NOMO-1 treated with DMSO at 0.1 percent for 48 hours (cell line): ENCODE measurements around the gene CDKN1A.
"Not testable (repeated sequence)": the region's sequence is repeated elsewhere in the genome, so short reads cannot be mapped to it uniquely, and the experiment has no call there.

Experiments
- DNase-seq: peaks from one replicate; lab custom pipeline; 2025; ENCODE audit not compliant: unreplicated experiment; lab: John Stamatoyannopoulos, UW

CDKN1A gene

DNA sequence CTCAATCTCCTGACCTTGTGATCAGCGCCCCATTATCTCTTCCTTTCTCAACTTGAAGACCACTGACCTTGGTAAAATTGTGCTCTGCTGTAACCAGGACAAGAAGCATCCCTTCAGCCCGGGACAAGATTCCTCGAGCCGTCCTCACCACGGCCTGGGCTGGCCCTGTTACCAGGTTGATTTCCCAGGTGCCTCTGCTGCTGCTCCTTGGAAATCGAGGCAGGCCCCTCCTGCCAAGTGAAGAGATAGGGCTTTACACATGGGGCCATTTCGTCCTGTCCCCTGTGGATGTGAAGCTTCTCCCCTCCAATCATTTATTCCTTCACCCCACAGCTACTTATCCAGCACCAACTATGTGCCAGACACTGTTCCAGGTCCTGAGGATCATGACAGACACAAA is 40.6 kb downstream of the CDKN1A start:
- no peak for DNase-seq

DNA sequence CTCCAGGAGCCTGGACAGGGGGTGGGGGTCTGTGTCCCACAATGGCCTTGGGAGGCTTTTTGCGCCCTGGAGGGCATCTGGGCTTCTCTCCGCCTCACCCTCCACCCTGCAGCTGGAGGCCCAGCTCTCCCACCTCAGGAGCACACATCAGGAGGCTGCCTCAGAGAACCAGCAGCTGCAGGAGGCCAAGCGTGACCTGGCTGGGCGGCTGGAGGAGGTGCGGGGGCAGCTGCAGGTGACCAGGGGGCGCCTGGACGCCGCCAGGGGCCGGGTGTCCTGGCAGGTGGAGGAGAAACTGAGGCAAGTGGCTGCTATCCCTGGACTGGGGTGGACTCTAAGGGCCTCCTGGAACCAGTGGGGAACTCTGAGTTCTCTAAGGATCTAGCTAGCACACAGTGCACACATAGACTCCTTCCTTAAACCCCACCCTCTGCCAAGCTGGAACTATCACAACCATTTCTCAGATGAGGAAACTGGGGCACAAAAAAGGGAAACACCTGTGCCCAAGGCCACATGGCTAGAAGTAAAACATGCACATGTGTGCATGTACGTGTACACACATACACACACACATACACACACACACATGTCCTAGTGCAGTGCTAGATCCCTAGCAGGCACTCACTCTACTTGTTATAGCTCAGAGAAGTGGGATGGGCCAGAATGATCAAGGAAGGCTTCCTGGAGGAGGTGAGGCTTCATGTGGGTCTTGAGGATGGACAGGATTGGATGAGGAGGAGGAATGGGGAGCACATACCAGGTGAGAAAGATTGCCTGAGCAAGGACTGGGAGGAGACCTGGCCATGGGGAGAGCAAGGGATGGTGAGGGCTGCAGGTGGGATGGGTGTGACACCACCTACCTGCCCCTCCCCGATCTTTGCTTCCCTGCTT is 42.0 kb downstream of the CDKN1A start:
- no peak for DNase-seq

DNA sequence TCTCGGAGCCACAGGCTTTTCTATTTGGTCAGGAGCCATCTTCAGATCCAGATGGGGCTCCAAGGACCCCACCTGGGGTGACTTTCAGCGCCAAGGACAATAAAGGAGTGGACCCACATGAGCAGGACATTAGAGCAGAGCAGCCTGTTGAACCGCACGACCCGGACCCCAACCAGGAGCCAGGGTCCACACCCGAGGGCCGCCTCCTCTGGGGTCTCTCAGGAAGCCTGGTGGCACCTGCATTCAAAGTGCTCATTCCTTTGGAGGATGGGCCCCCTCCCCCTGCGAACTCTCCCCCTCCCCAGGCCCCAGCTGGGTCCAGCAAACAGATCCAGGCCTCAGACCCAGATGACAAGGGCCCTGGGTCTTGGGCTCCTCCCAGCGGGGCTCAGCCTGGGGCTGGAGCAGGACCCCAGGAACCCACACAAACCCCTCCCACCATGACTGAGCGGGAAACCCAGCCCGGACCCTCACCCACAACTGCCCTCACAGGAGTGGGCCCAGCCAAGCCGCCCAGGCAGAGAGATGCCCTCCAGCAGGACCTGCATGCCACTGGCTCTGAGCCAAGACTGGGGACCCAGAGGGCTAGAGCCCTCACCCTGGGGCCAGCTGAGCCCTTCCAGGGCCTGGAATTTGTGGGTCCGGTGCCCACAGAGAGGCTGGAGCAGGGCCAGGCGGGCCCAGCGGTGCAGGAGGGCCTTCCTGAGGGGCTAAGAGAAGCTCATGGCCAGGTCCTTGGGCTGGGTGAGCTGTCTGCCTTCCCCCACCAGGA is 43.0 kb downstream of the CDKN1A start:
- no peak for DNase-seq

DNA sequence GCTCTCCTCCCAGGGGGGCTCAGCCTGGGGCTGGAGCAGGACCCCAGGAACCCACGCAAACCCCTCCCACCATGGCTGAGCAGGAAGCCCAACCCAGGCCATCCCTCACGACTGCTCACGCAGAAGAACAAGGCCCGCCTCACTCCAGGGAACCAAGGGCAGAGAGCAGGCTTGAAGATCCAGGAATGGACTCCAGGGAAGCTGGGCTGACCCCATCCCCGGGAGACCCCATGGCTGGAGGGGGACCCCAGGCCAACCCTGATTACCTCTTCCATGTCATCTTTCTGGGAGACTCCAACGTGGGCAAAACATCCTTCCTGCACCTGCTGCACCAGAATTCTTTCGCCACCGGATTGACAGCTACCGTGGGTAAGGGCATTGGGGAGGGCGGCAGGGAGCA is 43.9 kb downstream of the CDKN1A start:
- DNase-seq, result no peak

DNA sequence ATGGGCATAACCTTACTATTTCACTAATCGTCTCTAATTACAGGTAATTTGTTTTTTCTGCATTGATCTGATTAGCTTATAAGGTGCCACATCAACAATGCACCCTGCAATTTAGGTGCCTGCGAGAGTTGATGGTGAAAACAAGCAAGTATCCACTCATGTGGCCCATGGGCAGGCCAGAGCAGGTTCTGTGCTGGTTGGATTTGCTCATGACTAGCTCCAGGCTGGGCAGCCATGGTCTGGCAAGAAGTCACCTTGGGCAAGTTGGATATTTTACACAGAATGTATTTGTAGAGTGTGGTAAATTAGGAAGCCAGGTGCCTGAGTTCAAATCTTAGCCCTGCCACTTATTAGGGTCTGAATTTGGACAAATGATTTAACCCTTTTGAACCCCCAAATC is 44.4 kb downstream of the CDKN1A start:
- DNase-seq, result no peak

DNA sequence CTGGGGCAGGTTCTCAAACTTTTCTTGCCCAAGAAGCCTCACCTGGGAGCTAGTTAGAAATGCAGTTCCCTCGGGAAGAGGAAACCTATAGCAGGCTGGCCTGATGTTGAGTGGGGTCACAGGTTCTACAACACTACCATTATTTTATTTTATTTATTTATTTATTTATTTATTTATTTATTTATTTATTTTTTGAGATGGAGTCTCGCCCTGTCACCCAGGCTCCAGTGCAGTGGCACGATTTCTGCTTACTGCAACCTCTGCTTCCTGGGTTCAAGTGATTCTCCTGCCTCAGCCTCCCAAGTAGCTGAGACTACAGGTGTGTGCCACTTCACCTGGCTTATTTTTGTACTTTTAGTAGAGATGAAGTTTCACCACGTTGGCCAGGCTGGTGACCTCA is 45.5 kb downstream of the CDKN1A start:
- not testable (repeated sequence) for DNase-seq

DNA sequence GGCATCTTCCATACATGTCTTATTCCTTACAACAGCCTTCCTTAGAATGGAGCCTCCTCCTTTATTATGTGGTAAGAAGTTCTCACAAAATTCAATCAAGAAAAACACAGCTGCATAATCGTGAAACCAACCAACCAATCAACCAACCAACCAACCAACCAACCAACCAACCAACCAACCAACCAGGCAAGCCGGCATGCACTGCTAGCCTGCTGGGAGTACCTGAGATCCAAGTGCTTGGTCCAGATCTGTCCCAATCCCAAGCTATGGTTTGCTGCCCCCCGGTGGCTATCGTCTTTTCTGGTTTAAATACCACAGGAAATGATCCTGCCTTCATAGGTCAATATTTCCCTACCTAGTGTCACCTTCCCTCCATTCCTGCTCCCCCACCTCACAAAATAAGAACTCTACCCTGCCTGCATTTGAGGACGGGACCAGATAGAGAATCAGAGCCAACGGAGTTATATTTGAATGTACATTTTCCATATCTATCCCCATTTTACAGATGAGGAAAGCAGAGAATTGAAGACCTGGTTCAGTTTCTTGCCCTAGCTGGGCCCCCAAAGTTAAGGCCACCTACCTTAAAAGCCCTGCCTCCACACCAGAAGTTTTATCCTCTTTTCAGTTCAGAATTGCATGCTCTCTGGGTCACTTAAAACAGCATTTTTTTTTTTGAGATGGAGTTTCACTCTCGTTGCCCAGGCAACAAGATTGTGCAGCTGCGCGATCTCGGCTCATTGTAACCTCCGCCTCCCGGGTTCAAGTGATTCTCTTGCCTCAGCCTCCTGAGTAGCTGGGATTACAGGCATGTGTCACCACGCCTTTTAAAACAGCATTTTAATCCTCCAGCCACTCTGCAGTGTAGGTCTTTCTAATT is 46.2 kb downstream of the CDKN1A start:
- DNase-seq, result peak; percentile 18

DNA sequence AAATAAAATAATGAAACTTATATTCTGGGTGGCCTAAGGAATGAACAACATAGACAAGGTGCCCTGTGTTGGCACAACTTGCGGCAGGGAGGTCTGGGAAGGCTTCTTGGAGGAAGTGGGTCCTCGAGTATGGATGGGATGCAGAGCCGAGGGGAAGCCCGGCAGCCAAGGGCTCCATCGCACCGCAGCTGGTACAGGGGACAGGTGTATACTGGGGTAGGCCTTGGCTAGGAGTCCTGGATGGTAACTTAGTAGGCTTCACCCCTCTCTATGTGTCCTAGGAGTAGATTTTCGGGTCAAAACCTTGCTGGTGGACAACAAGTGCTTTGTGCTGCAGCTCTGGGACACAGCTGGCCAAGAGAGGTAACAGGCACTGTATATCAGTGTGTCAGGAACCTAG is 47.1 kb downstream of the CDKN1A start:
- DNase-seq, result no peak

DNA sequence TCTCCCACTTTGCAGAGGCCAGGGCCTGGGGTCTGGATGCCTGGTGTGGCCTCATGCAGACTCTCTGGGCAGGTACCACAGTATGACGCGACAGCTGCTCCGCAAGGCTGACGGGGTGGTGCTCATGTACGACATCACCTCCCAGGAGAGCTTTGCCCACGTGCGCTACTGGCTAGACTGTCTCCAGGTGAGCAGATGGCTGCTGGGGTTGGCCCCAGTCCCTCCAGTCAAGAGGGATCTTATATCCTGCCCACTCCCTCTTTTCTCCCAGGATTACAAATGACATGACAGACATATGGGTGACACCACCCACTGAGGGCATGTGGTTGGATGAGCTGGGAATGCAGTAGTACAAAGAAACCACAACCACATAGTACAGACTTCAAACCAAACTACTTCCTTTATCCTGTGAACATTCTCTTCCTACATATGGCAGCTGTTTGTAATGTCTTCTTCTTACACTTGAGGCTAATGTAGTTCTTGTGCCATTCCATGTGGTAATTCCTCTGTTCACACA is 49.0 kb downstream of the CDKN1A start:
- peak; percentile 44 for DNase-seq

DNA sequence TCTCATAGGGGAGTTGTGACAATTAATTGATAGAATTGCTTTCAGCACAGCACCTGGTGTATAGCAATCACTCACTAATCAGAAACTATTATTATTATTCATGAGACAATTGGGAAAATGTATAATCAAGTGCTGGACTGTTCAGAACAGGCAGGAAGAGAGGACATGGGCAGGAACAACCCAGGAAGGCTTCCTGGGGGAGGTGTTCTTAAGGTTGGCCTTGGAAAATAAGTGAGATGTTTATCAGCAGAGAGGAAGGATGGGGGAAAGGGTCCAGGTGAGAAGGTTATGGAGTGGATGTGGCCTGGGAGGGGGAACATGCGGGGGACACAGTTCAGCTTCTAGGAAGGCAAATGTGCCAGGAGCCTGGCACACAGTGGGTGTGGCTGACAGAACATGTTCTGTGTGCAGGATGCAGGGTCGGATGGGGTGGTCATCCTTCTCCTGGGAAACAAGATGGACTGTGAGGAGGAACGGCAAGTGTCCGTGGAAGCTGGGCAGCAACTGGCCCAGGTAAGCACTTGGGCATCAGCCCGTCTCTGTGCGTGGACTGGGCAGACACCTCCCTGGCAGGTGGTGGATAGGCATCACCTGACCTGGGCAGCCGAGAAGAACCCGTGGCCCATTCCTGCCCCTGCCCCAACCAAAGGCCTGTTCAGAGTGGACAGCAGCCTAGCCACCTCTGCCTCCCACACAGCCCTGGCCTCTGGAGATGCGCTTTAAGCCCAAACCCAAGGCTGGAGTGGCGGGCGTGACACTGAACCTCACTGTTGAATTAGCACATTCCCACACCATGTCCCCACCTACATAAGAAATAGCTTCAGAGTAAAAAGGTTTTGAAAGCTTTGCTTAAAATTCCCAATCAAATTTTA is 50.0 kb downstream of the CDKN1A start:
- no peak for DNase-seq

DNA sequence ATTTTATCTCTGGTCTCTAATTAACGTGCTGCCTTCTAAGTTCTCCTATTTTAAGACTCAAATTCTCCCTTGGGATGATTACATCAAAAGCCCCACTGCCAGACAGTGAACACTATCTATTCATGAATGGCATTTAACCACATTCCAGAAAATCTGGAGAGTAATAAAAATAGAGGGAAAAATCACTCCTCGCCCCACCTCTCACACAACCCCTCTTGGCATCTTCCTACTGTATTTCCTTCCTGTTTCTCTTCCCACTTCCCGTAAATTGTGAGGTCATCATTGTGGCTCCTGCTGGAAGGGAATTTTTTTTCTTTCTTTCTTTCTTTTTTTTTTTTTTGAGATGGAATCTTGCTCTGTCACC is 50.6 kb downstream of the CDKN1A start:
- DNase-seq, result no peak

DNA sequence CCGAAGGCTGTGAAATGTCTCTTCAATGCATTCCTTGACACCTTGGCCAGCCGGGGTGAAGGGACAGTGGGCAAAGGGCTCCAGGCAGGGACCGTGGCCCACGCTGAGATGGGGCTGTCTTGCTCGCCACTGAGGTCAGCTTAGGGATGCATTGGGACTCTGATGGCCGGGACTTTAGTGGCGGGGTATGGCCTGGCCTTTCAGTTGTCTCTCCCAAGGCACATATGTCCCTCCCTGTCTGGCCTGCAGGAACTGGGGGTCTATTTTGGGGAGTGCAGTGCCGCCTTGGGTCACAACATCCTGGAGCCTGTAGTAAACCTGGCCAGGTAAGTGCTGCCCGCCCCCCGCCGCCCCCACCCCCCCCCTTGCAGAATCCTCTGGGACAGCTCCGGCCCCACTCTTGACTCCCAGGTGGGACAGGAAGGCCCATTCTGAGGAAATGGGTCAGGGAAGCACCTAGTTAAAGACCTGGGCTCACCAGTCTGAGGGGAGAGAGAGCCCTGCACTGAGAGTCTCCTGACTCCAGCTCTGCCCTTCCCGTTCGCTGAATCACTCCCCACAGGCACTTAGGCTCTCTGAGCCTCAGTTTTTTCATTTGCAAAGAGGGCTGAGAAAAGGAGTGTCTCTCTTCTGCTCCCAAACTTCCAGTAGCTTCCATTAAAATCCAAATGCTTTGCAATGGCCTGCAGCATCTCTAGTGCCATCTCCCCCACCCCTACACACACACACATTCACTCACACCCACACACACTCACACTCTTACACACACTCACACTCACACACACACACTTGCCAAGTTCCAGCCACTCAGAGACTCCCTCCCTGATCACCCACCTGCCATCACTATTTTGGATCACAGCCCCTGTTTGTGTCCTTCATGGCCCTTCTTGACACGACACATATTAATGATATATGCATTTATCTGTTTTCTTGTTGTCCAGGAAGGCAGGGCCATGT is 52.2 kb downstream of the CDKN1A start:
- DNase-seq, result no peak

DNA sequence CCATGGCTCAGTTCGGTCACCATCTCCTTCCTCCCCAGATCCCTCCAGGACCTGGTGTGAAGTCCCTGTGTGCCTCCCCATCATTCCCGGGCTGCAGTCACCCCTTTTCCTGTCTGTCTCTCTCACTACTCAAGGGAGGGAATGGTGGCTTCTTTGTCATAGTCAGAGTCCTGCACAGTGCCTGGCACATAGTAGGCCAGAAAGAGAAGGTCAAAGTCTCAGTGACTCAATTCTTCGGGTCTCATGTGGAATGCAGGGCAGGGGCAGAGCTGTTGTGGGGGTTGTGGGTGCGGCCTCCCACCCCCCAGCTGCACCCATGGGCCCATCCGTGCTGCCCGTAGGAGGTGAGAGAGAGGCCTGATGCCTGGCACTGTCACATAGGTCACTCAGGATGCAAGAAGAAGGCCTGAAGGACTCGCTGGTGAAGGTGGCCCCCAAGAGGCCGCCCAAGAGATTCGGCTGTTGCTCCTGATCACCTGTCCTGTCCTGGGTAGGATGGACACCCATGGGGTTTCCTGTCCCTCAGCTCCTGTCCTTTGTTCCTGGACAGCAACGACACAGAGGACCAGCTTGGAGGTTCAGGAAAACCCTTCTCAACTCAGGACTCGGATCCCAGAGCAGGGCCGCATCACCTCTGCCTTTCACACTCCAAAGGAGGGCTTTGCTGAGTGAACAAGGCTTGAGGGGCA is 53.3 kb downstream of the CDKN1A start:
- no peak for DNase-seq

DNA sequence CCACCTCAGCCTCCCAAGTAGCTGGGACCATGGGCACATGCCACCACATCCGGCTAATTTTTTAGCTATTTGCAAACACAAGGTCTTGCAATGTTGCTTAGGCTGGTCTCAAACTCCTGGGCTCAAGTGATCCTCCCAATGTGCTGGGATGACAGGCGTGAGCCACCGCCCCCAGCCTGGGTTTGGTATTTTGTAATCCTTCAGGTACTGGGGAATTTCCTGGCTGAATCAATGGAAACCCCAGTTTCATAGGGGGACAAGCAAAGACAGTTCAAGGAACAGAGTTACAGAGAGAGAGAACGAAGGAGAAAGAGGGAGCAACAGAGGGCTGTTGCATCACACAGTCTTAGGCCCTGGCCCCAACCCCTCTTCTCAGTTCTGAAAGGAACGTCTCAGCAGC is 54.8 kb downstream of the CDKN1A start:
- no peak for DNase-seq

DNA sequence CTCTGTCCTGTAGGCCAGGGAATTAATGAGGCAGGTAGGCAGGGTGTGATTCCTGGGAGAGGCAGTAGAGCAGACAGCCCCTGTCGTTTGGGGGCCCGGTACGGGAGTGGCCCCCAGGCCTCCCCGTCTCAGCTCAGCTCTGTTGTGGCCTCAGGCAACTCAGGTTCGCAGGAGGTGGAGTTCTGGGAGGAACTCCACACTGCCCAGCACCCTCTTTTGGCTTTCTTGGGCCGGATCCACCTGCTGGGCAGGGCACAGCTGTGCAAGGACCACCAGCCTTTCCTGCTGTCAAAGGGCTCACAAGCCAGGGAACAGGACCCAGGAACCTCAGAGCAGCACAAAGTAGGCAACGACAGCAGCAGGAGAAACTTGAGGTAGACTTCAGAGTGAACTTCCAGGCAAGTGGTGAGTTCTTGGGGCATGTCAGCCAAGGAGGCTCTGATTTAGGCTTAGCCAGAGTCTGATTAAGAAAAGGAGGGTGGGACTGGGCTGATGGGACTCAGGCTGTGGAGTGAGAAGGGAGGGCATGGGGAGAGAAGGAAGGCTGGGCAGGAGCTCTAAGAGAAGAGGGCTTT is 56.1 kb downstream of the CDKN1A start:
- no peak for DNase-seq

DNA sequence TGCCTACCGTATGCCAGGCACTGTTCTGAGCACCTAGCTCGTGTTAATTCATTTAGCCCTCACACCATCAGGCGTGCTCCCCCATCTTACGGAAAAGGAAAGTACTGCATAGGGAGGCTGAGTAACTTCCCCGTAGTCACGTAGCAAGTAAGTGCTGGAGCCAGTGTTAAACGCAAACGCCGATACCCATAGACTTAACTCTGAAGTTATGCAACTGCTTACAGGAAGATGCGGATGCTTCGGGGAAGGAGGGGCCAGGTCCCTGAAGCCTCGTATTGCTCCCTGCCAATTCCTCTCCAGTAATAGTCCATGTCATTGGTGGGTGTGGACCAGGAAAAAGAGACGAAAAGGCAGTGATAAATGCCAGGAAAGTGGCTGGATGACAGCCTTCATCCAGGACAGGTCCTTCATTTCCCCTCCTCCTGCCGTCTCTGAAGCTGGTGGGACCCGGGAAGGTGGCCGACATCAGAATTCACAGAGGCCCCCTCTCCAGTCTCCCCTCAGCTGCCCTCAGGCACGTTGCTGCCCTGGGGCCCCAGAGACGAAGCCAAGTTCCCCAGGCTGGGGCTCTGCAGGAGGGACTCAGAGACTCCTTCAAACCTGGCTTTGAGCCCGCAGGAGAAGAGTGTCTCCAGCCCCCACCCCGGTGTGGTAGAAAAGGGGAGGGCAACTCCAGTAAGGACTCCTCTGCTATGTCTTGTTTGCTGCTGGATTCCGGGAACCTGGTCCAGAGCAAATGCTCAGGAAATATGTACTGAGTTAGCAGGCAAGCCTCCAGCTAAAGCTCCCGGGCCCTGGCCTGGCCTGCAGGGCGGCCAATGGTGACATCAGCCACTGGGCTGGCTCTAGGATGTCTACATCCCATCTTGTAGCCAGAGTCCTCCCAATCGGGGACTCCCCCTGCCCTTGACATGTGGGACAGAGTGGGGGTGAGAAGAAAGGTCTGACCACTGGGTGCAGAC is 56.9 kb downstream of the CDKN1A start:
- peak; percentile 92 for DNase-seq
